Stimulated activated CD8-positive, alpha-beta memory T cell treated with anti-CD3 and anti-CD28 coated beads, Interleukin-12 subunit alpha, Interleukin-12 subunit beta, amount 100 ng/mL, for 1 hour (primary cell): ENCODE data around the gene DPPA3.
"Not testable (repeated sequence)": the region's sequence is repeated elsewhere in the genome, so short reads cannot be mapped to it uniquely, and the experiment has no call there.

Experiments used
- DNase-seq: peaks from one replicate; pipeline ENCODE4 v3.0.0-alpha.2; 2020; ENCODE audit warnings: low read depth

Gene DPPA3

DNA sequence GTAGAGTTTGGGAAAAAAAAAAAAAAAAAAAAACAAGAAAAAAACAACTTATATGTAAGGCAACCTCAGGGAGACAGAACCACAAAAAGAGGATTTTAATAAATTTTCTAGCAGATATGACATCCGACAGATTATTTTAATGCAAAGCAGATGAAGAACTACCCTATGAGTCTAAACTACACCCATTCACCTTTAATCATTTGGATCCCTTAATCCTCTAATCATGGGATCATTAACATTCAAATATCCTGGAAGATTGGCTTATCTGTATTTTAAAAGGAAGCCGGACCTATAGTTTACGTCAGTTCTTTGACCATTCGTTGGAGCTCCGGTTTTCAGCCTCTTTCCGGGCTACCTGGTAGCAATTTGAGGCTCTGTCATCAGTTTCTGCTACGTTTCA is at the start of gene DPPA3:
TSS of gene DPPA3 (plus strand) at position 301 of the 400 bp plus-strand sequence. CDS start 138 bp downstream, outside the sequence.
- DNase-seq, result no peak

DNA sequence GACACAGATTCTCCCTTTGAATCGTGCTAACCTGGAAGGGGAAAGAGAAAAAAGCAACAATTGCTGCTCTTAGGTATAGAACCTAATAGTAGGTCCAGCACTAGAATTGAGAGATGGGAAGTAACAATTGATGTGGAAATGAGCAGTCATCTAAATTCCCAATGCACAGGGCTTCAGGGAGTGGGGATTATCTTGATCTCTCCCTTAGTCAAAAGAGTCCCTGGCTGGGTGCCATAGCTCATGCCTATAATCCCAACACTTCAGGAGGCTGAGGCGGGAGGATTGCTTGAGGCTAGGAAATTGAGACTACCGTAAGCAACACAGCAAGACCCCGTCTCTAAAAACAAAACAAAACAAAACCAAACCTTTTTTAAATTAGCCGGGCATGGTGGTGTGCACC is 49.5 kb upstream of the DPPA3 start:
- no peak for DNase-seq

DNA sequence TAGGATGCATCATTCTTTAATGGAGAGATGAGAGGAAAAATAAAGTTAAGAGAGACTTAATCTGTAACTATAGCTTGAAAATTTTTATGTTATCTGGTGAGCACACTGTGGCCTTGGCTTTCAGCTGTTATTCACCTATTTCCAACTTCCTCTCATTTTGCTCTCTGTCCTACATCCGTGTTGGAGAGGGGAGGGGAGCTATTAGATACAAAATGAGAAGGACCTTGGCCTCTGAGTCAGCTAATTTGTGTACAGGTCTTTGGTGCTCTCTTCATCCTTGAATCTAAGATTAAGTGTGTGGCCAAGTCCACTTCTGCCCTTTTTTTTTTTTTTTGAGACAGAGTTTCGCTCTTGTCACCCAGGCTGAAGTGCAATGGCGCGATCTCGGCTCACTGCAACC is 44.6 kb upstream of the DPPA3 start:
- DNase-seq, result no peak

DNA sequence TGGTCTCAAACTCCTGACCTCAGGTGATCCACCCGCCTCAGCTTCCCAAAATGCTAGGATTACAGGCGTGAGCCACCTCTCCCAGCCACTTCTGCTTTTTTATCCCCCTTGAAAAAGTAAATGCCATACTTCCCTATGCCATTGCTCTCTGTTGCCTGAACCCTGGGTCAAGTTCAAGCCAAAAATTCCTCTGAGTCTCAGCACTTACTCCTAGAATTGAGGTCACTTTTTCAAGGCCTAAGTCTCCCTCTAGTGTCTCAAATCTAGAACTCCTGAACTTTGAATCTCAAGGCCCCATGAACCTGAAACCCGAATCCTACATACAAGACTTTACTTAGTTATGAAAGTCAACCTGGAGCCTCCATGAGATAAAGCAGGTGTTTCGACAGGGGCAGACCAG is 44.1 kb upstream of the DPPA3 start:
- DNase-seq, result no peak

DNA sequence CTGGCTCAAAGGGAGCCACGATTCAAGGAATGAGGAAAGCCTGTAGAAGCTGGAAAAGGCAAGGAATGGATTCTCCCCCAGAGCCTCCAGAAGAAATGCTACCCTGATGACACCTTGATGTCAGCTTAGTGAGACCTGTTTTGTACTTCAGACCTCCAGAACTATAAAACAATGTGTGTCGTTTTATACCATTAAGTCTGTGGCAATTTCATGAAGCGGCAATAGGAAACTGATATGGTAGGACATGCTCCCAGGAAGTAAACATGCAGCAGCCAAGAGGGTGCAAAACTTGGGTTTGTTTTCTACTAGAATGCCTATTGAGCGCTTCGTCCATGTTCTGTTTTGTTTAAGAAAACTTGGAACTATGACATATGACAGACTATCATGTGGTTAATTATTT is 43.1 kb upstream of the DPPA3 start:
- no peak for DNase-seq

DNA sequence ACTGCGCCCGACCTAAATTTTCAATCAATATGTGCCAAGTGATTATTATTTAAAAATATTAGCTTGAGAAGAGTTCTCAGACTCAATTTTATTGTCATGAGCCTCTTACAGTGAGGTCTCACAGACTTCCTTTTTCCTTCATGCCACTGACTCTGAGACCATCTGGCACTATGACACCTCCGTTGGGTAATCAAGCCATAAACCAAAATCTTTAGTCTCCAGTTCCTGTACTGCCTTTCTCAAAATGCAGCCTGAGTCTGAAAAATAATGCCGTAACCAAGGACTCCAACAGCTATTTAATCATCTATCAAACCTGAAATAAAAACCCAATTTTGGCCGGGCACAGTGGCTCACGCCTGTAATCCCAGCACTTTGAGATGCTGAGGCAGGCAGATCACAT is 35.8 kb upstream of the DPPA3 start:
- DNase-seq, result not testable (repeated sequence)

DNA sequence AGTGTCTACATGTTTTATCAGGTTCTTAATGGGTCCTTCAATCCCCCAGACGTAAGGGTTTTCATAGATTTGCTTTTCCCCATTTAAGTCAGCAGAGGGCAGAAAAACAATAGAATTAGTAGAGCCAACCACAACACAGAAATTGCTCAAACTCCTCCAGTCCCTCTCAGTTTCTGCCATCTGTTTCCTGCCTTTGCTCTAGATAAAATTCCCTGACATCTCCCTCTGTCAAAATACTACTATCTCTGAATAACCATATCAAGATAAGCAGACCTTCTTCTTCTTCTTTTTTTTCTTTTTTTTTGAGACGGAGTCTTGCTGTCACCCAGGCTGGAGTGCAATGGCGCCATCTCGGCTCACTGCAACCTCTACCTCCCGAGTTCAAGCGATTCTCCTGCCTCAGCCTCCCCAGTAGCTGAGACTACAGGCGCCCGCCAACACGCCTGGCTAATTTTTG is 33.8 kb upstream of the DPPA3 start:
- not testable (repeated sequence) for DNase-seq

DNA sequence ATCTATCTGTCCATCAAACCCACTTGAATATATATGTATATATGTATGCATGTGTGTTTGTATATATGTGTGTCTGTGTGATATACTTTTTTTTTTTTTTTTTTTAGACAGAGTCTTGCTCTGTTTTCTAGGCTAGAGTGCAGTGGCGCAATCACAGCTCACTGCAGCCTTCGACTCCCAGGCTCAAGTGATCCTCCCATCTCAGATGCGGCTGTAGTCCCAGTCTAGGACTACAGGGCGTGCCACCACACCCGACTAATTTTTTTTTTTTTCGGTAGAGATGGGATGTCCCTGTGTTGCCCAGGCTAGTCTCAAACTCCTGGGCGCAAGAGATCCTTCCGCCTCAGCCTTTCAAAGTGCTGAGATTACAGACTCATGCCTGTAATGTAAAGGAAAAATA is 32.5 kb upstream of the DPPA3 start:
- no peak for DNase-seq

DNA sequence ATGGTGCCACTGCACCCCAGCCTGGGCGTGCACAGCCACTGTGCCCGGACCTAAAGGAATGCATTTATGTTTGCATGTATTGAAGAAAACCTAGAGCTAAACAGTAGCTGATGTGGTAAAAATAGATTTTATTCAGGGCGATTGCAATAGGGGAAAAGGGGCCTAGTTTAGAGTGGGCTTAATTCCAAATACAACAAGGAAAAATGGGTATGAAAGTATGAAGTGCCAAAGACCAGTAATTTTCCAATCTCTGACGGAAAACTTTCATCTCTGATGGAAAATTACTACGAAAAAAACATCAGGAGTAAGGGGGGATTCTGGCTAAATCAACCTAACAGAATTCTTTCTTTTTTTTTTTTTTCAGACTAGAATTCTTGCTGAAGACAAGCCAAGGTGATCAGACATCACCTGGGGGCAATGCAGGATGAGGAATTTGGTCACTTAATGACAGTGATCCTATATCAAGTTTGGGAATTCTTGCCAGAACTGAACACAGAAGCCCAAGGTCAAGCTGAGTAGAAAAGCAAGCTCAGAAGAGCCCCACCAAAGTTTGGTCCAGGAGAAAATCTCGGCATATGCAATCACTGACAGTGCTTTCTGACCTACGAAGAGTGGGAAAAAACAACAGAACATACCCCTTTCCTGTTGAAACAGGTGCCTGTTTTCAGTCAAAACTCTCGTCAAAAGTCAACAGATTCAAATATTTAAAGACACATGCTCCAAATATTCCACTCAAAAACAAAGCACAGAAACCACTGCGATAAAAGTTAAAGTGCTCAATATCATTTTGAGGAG is 31.8 kb upstream of the DPPA3 start:
- no peak for DNase-seq

DNA sequence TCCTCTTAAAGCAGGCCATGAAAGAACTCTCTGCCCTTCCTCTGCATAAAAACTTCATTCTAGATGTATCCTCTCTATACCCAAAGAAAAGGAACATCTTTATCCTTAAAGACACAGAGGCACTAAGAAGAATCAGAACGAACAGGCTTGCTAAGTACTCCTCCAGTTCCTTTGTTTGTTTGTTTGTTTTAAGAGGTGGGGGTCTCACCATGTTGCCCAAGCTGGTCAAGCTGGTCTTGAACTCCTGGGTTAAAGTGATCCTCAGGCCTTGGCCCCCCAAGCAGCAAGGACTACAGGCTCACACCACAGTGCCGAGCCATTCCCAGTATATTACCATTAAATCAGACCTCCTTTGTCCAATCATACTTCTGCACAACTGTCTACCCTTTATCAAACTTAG is 29.7 kb upstream of the DPPA3 start:
- no peak for DNase-seq

DNA sequence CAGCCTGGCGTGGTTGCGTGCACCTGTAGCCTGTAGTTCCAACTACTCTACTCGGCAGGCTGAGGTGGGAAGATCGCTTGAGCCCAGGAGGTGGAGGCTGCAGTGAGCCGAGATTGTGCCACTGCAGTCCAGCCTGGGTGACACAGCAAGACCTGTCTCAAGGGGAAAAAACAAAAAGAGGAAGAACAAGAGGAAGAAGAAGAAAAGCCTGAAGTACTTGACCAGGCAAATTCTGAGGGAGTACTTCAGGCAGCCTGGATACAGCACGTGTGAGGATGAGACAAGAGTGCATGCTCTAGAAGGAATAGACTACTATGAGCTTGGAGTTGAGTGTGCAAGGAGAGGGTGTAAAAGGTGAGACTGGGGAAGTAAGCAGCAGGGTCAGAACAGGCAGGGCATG is 17.4 kb upstream of the DPPA3 start:
- DNase-seq, result no peak

DNA sequence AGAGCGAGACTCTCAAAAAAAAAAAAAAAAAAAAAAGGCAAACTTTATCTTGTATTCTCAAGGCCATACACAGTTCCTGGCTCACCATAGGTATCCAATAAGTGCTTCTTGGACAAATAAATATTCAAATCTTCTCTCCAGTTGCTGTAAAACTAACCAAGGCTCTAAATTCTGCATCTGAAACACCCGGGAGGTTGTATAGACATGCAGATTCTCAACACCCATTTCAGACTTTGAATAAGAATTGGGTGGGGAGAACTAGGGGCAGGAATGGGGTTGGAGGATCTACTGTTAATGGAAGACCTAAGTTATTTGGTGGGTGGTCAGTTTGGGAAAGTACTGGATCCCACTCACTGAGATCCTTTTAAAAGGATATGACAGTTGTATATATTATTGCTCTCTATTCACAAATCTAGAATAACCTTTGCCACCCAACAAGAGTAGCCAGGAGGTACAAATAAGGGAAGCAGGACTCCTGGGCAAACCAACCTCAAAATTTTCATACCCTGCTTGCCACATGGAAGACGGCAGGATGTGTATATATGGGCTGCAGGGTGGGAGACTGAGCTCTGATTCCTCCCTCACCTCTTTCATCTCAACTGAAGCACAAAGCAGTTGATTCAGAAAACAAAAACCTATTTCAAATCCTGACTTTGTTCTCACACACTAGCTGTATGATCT is 16.5 kb upstream of the DPPA3 start:
- no peak for DNase-seq

DNA sequence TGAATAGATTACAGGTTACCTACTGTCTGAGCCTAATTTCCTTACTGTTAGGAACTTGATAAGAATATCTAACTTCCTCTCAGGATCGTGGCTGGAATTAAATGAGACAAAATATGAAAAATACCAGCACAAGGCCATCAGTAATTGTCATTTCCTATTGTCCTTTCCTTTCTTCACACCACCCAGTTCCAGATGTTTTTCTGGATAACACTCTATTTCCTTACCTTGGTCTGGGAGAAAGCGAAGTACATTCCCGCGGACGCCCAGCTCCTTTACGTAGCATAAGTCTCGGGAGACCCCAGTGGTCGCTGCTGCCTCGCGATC is 16.0 kb upstream of the DPPA3 start:
- no peak for DNase-seq

DNA sequence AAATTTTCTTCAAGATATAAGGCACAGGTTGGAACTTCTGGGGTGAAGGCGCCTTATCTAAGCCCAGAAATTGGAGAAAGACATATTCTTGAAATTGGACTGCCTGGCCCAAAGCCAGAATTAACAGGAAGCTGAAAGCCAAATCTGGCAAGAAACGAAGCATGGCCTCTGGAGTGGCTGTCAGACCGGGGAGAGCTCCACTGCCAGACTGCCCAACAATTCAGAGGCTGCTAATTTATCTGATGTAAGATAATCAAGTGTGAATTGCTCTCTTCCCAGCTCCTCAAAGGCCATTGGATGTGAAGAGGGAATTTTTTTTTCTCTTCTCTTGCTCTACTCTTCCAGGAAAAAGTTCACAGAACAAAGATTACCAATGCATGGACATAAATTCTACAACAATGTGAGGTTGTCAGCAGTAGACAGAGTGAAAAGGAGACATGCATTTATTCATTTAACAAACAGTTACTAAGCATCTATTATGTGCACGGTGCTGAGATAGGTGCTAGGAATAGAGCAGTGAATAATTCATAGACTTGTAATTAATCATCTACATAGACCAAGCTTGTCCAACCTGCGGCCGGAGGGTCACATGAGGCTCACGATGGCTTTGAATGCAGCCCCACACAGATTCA is 15.6 kb upstream of the DPPA3 start, which contains the start of gene GDF3:
TSS of gene GDF3 (minus strand) at position 210 of the 632 bp plus-strand sequence. CDS start at position 163, 47 bp downstream.
- DNase-seq, result no peak

DNA sequence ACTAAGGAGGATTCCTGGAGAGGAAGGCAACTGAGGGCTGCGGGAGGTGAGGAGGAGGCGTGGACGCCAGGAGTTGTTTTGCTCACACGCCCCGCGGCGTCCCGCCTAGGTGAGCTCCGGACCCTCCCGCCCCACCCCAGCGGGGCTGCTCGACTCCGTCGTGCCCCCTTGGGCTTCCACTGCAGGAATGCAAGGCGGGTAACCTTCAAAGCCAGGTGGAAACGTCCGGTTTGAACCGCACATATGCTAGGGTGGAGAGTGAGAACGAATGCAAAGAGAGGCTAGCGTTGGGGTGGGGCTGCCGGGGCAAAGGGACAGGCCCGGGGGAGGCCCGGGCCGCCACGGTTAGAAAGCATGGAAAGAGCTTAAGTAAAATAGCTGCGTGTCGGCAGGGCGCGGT is 5.4 kb upstream of the DPPA3 start:
- DNase-seq, result no peak

DNA sequence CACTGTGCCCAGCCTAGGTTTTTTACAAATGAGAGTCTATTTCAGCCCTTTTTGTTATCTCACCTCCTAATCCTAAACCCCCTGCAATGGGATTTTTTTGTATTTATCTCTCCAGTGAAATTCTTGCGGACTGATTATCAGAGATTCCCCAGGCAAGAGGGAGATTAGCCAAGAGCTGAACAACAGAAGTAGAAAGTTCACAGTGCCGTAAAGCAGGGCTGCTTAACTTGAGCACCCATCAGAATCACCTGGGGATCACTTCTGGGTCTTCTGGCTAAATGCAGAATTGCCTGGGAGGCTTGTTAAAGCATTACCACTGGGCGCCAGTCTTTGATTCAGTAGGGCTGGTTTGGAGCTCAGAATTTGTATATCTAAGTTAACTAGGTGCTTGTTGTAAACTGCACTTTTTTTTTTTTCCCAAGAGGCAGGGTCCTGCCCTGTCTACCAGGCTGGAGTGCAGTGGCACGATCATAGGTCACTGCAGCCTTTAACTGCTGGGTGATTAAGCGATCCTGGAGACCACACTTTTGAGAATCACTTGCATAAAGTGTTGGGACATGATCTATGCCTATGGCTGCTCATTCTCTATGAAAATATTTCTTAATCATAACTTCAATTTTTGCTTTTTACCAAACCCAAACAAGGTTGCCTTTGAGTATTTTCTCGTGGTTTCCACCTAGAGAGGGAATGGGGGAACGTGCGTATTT is 1.1 kb upstream of the DPPA3 start:
- DNase-seq, result no peak

DNA sequence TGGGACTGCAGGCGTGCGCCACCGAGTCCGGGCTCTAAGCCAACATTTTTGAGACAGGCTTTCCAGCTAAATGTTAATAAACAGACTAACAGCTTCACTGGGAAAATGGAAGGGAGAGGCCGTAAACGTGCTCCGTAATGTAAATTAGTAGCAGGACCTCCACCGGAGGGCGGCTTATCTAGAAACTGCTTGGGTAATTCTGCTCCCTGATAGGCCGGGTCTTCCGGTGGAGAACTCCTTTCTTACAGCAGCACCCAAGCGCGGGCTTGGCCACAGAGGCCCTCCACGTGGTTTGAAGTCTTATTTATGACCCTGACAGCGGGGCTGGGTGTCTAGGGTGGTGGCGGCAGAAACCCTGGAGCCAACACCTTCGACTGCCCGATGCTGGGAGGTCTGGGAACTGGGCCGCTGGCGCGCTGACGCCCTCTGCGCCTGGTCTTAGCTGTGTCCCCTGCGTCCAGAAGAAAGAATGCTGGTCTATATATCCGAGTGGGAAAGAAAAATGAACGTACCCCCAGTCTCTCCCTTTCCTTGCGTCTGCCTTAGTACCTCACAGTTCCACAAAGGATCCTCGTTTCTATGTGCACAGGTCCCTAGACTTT is 1.7 kb downstream of the DPPA3 start:
- no peak for DNase-seq

DNA sequence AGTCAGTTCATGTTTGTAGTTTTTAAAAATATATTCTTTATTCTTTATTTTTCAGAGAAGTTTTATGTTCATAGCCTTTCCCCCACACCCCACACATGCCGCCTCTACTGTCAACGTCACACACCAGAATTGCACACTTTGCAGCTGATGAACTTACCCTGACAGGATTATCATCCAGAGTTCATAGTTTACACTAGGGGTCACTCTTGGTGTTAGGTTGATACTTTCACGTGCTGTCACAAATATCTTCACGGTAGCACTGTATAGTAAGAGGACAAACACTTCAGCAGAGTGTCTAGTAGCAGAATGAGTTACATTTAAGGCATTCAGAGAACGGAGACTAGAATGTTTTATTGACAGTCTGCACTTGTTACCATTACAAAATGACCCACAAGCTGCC is 5.1 kb downstream of the DPPA3 start:
- DNase-seq, result no peak

DNA sequence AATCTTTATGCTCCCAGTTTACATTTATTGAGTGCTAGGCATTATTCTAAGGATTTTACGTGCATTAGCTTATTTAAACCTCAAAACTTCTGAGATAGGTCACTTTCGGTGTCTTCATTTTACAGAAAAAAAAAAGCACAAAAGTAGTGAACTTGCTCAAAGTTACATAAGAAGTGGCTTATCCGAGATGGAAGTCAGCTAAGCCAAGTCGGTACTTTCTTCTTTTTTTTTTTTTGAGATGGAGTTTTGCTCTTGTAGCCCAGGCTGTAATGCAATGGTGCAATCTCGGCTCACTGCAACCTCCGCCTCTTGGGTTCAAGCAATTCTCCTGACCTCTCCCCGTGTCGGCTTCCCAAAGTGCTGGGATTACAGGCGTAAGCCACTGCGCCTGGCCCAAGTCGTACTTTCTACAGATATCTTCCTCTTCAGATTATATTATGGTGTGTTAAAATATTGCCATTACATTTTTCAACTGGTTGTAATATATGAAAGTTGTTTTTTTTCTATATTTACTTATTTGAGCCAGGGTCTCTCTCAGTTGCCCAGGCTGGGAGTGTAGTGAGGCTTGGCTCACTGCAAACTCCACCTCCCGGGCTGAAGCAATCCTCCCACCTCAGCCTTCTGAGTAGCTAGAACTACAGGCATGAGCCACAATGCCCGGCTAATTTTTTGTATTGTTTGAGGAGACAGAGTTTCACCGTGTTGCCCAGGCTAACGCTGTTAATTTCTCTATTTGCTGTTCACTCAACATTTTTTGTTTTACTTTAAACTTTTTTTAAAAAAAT is 8.9 kb downstream of the DPPA3 start:
- DNase-seq, result no peak

DNA sequence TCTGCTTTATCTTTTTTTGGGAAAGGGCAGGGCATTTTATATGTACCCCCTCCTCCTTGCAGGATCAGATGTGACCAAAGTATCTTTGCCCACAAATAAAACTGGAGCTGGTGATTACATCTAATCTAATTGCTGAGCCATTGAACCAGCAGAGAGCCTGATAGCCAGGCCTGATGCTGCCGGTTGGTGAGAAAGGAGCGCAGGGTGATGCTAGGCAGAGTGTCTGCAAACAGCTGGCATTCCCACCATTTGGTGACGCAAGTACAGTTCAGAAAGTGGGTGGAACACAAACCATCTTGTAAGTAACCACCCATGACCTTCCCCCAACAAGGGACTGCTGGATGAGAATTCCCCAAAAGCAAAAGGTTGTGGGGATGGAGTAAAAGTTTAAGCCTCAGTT is 12.7 kb downstream of the DPPA3 start:
- no peak for DNase-seq

DNA sequence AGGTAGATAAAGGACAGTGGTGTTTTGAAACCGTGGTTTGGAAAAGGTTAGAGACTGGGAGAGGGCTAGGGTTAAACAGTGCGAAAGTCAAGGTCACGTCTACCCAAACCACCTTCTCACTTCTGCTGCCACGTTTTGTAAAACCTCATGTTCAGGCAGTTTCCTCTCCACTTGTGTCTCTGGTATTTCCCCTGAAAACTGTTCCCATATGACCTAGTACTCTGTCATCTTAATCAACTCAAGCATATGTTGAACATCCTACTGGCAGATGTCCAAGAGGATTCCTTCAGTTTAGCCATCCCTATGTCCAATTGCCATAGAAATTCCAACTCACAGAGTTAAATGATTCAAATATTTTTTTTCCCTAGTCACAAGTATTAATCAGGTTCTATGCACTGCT is 18.5 kb downstream of the DPPA3 start:
- no peak for DNase-seq
